Bone marrow (tissue), 2 donors: ENCODE measurements around the gene IFT25.

ENCODE experiments used
- DNase-seq, 2 donors: peaks; one replicate each; lab custom pipeline; 2025; lab: John Stamatoyannopoulos, UW

The IFT25 gene

GRCh38 chr1:53929246-53929960 is 16.1 kb downstream of the IFT25 start:
- no peak for DNase-seq

- no peak for DNase-seq
Measured at GRCh38 chr1:53927376-53927881, 18.1 kb downstream of the IFT25 start.

GRCh38 chr1:53919675-53920066 is 25.8 kb downstream of the IFT25 start:
- peak in 1 of 2 donors; percentile 8 for DNase-seq

- no peak for DNase-seq
Measured at GRCh38 chr1:53918343-53918742, 27.2 kb downstream of the IFT25 start.

- no peak for DNase-seq
Measured at GRCh38 chr1:53913352-53914033, 32.0 kb downstream of the IFT25 start.

- DNase-seq, result no peak
Measured at GRCh38 chr1:53911442-53911841, 34.1 kb downstream of the IFT25 start.

- DNase-seq, result no peak
Measured at GRCh38 chr1:53909946-53910345, 35.6 kb downstream of the IFT25 start.

GRCh38 chr1:53906121-53906520 is 39.4 kb downstream of the IFT25 start:
- no peak for DNase-seq

- no peak for DNase-seq
Measured at GRCh38 chr1:53905509-53905908, 40.0 kb downstream of the IFT25 start.

GRCh38 chr1:53902235-53903138 is 43.0 kb downstream of the IFT25 start:
- no peak for DNase-seq

GRCh38 chr1:53899708-53900107 is 45.8 kb downstream of the IFT25 start:
- DNase-seq, result no peak

GRCh38 chr1:53899206-53899628 is 46.3 kb downstream of the IFT25 start:
- no peak for DNase-seq

GRCh38 chr1:53896635-53897229 is 48.8 kb downstream of the IFT25 start:
- DNase-seq, result no peak

- no peak for DNase-seq
Measured at GRCh38 chr1:53895421-53895820, 50.1 kb downstream of the IFT25 start.

GRCh38 chr1:53894644-53895043 is 50.9 kb downstream of the IFT25 start:
- no peak for DNase-seq

- no peak for DNase-seq
Measured at GRCh38 chr1:53893999-53894636, 51.4 kb downstream of the IFT25 start, which contains the start of gene DIO1. Gene DIO1 (plus strand): TSS chr1:53894187. CDS start chr1:53894211, 24 bp downstream.

- peak; percentile 5 to 7 for DNase-seq
Measured at GRCh38 chr1:53892911-53893310, 52.6 kb downstream of the IFT25 start.

GRCh38 chr1:53891678-53892077 is 53.8 kb downstream of the IFT25 start:
- no peak for DNase-seq

GRCh38 chr1:53891018-53891417 is 54.5 kb downstream of the IFT25 start:
- DNase-seq, result no peak

GRCh38 chr1:53890522-53890941 is 55.0 kb downstream of the IFT25 start:
- DNase-seq, result no peak
